GM18520 (cell line): ENCODE results near the gene CHTOP.
"Not testable (repeated sequence)": the region's sequence is repeated elsewhere in the genome, so short reads cannot be mapped to it uniquely, and the experiment has no call there.

ENCODE experiments used
- ATAC-seq: cut with Tn5 transposase; IDR thresholded peaks from one replicate; pipeline ENCODE4 v1.9.1; 2021; ENCODE audit not compliant: unreplicated experiment

Gene CHTOP

DNA sequence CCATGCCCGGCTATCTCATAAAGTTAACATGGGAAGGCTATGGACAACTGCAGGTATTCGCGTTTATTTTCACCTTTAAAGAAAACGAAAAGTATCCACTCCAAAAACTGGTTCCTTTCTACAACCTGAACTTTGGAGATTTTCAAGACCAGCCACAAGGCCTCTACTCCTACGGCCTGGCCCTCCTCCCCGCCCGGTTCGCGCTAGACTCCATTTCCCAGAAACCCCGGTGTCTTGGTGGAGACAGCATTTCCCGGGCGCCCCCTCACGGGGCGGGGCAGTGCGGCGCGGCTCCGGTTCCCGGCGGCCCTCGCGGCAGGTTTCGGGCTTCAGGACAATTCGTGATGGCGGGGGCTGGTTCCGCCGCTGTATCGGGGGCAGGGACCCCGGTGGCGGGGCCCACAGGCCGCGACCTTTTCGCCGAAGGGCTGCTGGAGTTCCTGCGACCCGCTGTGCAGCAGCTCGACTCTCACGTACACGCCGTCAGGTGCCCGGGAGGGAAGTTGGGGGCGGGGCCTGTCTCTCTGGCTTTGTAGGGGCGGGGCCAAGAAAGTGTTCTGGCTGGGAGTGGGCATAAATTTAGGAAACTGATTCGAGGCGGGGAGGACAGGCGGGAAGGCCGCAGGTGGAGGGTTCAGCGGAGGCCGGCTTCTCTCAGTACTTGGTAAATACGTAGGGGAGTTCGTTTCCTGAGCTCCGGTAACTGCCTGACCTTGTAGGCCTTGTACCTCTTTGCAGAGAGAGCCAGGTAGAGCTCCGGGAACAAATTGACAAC lies 24.7 kb downstream of the CHTOP start, which contains the start of gene SNAPIN:
Gene SNAPIN (plus strand): TSS at position 304 of the 775 bp plus-strand sequence. CDS start 41 bp downstream, at position 345.
- peak; percentile 75 for ATAC-seq

DNA sequence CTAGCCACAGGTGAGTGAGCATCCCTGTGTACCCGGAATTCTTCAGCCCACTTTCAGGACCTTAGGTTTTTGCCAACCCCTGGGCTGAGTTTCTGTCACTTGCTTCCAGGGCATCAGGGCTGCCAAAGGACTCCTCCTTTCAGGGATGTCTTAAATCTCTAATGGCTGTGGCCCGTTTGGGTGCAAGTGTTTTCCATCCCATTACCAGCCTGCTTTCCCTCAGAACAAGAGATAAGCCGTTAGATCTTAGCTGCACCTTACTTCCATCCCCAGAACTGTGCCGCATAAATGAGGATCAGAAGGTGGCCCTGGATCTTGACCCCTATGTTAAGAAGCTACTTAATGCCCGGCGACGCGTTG lies 25.3 kb downstream of the CHTOP start:
- ATAC-seq = no peak

DNA sequence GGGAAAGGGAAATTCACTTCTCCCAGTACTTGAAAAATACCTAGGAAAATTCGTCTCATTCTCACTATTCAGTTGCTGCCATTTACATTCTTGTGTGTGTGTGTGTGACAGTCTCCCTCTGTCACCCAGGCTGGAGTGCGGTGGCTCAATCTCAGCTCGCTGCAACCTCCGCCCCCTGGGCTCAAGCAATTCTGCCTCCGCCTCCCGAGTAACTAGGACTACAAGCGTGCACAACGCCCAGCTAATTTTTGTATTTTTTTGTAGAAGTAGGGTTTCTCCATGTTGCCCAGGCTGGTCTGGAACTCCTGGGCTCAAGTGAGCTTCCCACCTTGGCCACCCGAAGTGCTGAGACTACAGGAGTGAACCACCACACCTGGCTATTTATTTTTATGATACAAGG lies 25.8 kb downstream of the CHTOP start:
- no peak for ATAC-seq

DNA sequence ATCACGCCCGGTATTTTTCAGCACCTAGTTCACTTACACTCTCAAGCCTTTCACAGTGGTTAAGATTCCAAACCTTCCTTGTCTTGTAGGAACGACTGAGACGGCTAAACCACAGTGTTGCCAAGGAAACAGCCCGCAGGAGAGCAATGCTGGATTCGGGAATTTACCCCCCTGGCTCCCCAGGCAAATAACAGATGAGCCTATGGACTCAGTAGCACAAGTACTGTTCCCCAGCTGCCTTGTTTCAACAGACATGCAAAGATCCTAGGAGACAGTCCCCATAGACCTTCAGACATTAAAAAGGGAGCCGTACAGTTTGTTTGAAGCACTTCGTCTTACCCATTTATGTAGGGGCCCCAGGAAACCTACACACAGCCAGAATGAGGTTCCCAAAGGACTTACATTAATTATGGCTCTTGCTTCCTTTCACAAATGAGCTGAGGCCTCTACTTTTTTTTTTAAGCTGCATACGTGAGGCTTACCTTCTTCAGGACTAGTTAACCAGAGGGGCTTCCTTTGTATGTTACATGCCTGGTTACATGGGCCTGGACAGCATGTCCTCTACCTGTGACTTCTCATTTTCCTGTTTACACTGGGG lies 27.3 kb downstream of the CHTOP start:
- ATAC-seq = no peak

DNA sequence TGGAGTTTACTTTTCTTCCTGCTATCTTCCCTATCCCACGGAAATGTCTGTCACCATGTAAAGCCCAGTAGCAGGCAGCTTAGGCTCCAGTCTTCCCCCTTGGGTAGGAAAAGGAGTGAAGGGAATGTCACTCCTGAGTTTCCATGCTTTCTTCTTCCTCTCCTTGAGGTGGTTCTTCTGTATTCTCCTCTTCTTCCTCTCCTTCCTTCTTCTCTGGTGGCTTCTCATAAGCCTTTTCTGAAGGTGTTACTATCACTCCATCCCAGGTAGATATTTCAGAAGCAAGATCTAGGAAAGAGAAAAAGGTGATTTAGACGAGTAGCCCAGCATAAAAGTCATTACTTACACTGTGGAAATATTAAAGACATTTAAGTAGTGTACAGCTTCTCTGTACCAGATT lies 28.4 kb downstream of the CHTOP start:
- ATAC-seq = no peak

GRCh38 chr1:153663211-153663610 lies 29.3 kb downstream of the CHTOP start:
- no peak for ATAC-seq

DNA sequence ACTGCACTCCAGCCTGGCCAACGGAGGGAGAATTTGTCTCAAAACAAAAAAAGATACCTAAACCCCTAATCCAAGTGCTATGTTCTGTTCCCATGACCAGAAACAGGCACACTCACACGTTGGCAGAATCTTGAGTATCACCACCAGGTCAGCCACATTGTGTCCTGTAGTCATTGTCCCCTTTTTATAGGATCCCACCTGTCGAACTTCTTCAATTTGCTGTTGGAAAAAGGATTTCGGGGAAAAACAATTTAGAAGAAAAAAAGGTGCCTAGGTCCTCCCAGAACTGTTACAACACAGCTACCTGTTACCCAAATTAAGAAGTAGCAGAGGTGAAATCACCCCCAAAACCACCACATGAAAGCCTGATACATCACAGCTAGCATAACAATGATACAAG lies 33.6 kb downstream of the CHTOP start:
- no peak for ATAC-seq

DNA sequence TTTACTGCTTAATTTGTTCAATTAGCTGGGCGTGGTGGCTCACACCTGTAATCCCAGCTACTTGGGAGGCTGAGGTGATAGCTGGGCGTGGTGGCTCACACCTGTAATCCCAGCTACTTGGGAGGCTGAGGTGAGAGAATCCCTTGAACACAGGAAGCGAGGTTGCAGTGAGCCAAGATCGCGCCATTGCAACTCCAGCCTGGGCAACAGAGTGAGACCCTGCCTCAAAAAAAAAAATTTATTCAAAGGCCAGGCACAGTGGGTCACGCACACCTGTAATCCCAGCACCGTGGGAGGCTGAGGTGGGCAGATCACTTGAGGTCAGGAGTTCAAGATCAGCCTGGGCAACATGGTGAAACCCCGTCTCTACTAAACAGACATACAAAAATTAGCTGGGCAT lies 34.8 kb downstream of the CHTOP start:
- not testable (repeated sequence) for ATAC-seq

DNA sequence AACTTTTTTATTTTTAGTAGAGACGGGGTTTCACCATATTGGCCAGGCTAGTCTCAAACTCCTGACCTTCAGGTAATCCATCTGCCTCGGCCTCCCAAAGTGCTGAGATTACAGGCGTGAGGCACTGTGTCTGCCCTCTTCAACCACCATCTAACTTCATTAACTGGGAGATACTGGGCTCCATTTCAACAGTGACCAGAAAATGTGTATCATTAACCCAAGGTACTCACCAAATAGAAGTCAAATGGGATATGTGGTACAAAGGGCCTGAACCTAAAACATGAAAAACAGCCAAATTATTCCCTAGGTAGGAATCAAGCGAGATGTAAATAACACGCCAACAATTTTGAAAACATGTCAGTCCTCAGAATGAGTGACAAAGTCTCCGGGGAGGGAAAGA lies 35.7 kb downstream of the CHTOP start:
- no peak for ATAC-seq

- ATAC-seq = no peak
Measured at GRCh38 chr1:153670257-153670858, 36.5 kb downstream of the CHTOP start.

DNA sequence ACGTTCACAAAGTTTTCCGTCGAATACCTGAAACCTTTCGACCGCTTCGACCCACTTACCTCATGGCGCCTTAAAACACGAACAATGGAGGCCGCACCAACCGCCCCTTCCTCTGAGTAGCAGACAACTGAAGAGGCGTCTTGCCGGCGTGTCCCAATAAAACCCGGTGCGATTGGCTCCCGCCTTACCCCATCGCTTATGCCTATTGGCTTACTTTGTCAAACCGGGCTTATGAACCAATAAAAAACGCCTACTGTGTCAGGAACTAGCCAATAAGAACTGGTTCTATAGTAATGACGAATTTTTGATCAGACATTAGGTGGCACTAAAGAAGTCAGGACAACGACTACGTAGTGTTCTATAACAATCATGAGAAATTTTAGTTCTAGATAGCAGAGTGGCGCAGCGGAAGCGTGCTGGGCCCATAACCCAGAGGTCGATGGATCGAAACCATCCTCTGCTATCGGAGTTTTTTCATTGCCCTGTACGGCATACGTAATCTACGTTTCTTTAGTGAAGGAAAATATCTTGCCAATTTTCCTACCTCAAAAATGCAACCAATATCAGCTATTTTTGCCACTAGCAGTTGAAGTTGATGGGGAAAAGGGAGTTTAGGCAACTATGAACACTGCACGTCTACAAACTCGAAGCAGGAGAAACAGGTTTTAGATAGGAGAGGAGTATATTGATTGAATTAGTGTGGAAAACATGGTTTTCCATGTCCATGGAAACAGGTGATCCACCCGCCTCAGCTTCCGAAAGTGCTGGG lies 37.2 kb downstream of the CHTOP start, which contains the start of gene ILF2:
Gene ILF2 (minus strand): TSS at position 135 of the 769 bp plus-strand sequence. CDS start 71 bp downstream, at position 64.
- ATAC-seq = peak; percentile 96

- ATAC-seq = peak; percentile 7
Measured at GRCh38 chr1:153671628-153672353, 37.9 kb downstream of the CHTOP start.

DNA sequence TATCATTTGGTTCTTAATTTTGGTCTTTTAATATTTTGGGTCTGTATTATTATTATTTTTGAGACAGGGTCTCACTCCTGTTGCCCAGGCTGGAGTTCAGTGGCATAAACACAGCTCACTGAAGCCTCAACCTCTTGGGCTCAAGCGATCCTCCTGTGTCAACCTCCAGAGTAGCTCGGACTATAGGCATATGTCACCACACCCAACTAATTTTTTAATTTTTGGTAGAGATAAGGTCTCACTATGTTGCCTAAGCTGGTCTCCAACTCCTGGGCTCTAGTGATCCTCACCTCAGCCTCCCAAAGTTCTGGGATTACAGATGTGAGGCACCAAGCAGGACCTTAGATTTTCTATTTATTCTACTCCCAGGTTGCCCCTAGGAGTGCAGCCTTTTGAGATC lies 39.6 kb downstream of the CHTOP start:
- no peak for ATAC-seq

GRCh38 chr1:153677718-153678518 lies 44.1 kb downstream of the CHTOP start:
- ATAC-seq = no peak

DNA sequence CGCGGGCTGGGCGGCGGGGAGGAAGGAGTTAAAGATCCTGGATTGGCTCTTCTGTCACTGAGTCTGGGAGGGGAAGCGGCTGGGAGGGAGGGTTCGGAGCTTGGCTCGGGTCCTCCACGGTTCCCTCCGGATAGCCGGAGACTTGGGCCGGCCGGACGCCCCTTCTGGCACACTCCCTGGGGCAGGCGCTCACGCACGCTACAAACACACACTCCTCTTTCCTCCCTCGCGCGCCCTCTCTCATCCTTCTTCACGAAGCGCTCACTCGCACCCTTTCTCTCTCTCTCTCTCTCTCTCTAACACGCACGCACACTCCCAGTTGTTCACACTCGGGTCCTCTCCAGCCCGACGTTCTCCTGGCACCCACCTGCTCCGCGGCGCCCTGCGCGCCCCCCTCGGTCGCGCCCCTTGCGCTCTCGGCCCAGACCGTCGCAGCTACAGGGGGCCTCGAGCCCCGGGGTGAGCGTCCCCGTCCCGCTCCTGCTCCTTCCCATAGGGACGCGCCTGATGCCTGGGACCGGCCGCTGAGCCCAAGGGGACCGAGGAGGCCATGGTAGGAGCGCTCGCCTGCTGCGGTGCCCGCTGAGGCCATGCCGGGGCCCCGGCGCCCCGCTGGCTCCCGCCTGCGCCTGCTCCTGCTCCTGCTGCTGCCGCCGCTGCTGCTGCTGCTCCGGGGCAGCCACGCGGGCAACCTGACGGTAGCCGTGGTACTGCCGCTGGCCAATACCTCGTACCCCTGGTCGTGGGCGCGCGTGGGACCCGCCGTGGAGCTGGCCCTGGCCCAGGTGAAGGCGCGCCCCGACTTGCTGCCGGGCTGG lies 44.9 kb downstream of the CHTOP start, which contains the start of gene NPR1:
Gene NPR1 (plus strand): TSS at position 170 of the 818 bp plus-strand sequence. CDS start 421 bp downstream, at position 591.
- ATAC-seq = no peak

- ATAC-seq = no peak
Measured at GRCh38 chr1:153679337-153680119, 45.7 kb downstream of the CHTOP start.

GRCh38 chr1:153680120-153680403 lies 46.2 kb downstream of the CHTOP start:
- ATAC-seq = no peak

- ATAC-seq = no peak
Measured at GRCh38 chr1:153682730-153683129, 48.9 kb downstream of the CHTOP start.
